Keratinocyte (primary cell): ENCODE data around the gene SELPLG. TPM values are rescaled to one million over a fixed set of nuclear protein-coding genes. Genes with fewer than 3 reads are reported as not detected.

ENCODE experiments used
- DNase-seq: peaks from one replicate; pipeline ENCODE4 v3.0.0-alpha.2; 2011; ENCODE audit warnings: low read depth, missing footprints, low spot score
- FAIRE-seq: peaks from 2 replicates; lab custom pipeline; 2011; peaks lifted over from hg19 to GRCh38; lab: Jason Lieb, UNC
- H2AFZ ChIP-seq: 2 replicates; pipeline ENCODE4 v1.6.0; 2012; ENCODE audit warnings: low read length, control low read depth, inconsistent platforms; ENCODE audit not compliant: control insufficient read depth
- H3K27ac ChIP-seq: 2 replicates; pipeline ENCODE4 v1.5.1; 2011; ENCODE audit warnings: low read length; ENCODE audit not compliant: control insufficient read depth, insufficient read depth
- H3K27me3 ChIP-seq: 3 replicates; pipeline ENCODE4 v1.6.0; 2011; ENCODE audit warnings: low read length; ENCODE audit not compliant: control insufficient read depth, insufficient read depth; ENCODE audit errors: extremely low read depth
- H3K36me3 ChIP-seq, 2 experiments: 2 replicates in 1 of 2; 3 replicates in 1 of 2; pipeline ENCODE4 v1.5.1; 2011; ENCODE audit warnings: low read length in 2 of 2, mild to moderate bottlenecking in 1 of 2; ENCODE audit not compliant: control insufficient read depth in 2 of 2, insufficient read depth in 2 of 2; ENCODE audit errors: extremely low read depth in 1 of 2
- H3K4me1 ChIP-seq: 3 replicates; pipeline ENCODE4 v1.5.1; 2011; ENCODE audit warnings: low read length; ENCODE audit not compliant: control insufficient read depth, insufficient read depth; ENCODE audit errors: extremely low read depth
- H3K4me2 ChIP-seq: 3 replicates; pipeline ENCODE4 v1.6.0; 2011; ENCODE audit warnings: low read depth, low read length; ENCODE audit not compliant: control insufficient read depth, insufficient read depth; ENCODE audit errors: extremely low read depth
- H3K4me3 ChIP-seq, 3 experiments: fragments of 200-600 bp in 1 of 3; sonication (generic) in 1 of 3; 2 replicates in 2 of 3; 3 replicates in 1 of 3; pipeline ENCODE4 v1.5.1; 2011 to 2016; ENCODE audit warnings: low read length in 3 of 3, mild to moderate bottlenecking in 3 of 3, control low read depth in 2 of 3, inconsistent platforms in 1 of 3, low read depth in 1 of 3, mixed read lengths in 1 of 3, mixed run types in 1 of 3, moderate library complexity in 1 of 3; ENCODE audit not compliant: control insufficient read depth in 2 of 3, insufficient read depth in 2 of 3; ENCODE audit errors: extremely low read depth in 1 of 3
- H3K79me2 ChIP-seq: 2 replicates; pipeline ENCODE4 v1.6.0; 2012; ENCODE audit warnings: low read length; ENCODE audit not compliant: control insufficient read depth, insufficient read depth
- H3K9ac ChIP-seq: 3 replicates; pipeline ENCODE4 v1.6.0; 2011; ENCODE audit warnings: low read length; ENCODE audit not compliant: control insufficient read depth, insufficient read depth; ENCODE audit errors: extremely low read depth
- H3K9me1 ChIP-seq: 3 replicates; pipeline ENCODE4 v1.6.0; 2011; ENCODE audit warnings: low read length; ENCODE audit not compliant: control insufficient read depth, insufficient read depth; ENCODE audit errors: extremely low read depth
- H3K9me3 ChIP-seq: 2 replicates; pipeline ENCODE4 v1.5.1; 2012; ENCODE audit warnings: low read depth, low read length; ENCODE audit not compliant: control insufficient read depth
- H4K20me1 ChIP-seq: 3 replicates; pipeline ENCODE4 v1.6.0; 2011; ENCODE audit warnings: low read length; ENCODE audit not compliant: control insufficient read depth, insufficient read depth; ENCODE audit errors: extremely low read depth
- EZH2 ChIP-seq: IDR thresholded peaks from one replicate; pipeline ENCODE4 v1.6.1; 2012; ENCODE audit warnings: inconsistent platforms, mild to moderate bottlenecking, low read length, moderate library complexity
- dilution Hi-C: fragments of 300-500 bp; cut with MboI; formaldehyde crosslinking; loops from one replicate; pipeline ENCODE4 v1.7.0; 2020; ENCODE audit warnings: low sequenced_read_pairs; ENCODE audit not compliant: extremely low pct_ligation_motif_present
- polyA plus RNA-seq, 5 experiments: library from polyadenylated mRNA; depleted of rRNA in 3 of 5; stranded (reverse) in 3 of 5; stranded (forward) in 1 of 5; unstranded in 1 of 5; fragments of >200 nt; gene quantifications; 1 replicate in 1 of 5; 2 replicates in 3 of 5; 3 replicates in 1 of 5; pipeline versions ENCODE4 v1.2.1 to v1.2.3, GENCODE V29; 2011 to 2012; ENCODE audit warnings: missing spikeins in 2 of 5, low read depth in 1 of 5, low replicate concordance in 1 of 5
- TF ChIP-seq, protein P1 (sequence below), 3 experiments: IDR thresholded peaks in 1 of 3; conservative IDR thresholded peaks in 1 of 3; optimal IDR thresholded peaks in 1 of 3; 2 replicates in 2 of 3; 3 replicates in 1 of 3; pipeline versions ENCODE3 to v1.5.1; 2011; ENCODE audit warnings: low read length in 3 of 3, mild to moderate bottlenecking in 3 of 3, moderate library complexity in 2 of 3, control low read depth in 1 of 3, inconsistent platforms in 1 of 3; ENCODE audit not compliant: insufficient read depth in 2 of 3; ENCODE audit errors: extremely low read depth in 1 of 3

SELPLG gene
- polyA plus RNA-seq, 1 donor (not counting 4 experiments of a cell fraction or from before 2014, with no cell fraction given): 0.80 TPM

DNA sequence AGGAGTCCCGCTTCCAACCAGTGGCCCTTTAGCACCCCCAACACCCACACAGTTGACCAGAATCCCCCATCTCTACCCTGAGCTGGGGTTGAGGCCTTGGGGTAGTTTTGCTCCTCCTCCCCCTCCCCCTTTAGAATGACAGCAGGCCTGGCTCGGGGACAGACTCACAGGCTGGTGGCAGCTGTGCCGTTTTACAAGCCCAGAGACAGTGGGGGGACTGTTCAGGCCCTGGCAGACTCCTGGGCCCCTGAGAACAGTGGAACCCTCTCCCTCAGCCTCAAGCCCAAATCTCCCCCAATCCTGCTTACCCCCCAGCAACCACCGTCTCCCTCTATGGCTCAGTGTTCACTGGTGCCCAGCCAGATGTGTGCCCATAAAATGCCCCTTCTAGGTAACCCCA lies 45.9 kb downstream of the SELPLG start:
- no peak for FAIRE-seq

GRCh38 chr12:108586306-108586705 lies 47.4 kb downstream of the SELPLG start:
- DNase-seq (no peak), FAIRE-seq (no peak)
- no peak overlapping the region for H3K27ac ChIP-seq
- H3K79me2 ChIP-seq: no peaks in the 10 kb centered on the region
- H3K9ac ChIP-seq: no peak overlapping the region
- H3K36me3 ChIP-seq: no peaks in the 10 kb centered on the region
- H3K9me3 ChIP-seq: no peaks in the 10 kb centered on the region
- no peak overlapping the region for H3K4me2 ChIP-seq
- dilution Hi-C loops: no loop called here
- no peaks in the 10 kb centered on the region for H3K9me1 ChIP-seq
- no peak overlapping the region for H3K4me3 ChIP-seq
- TF ChIP-seq, protein P1, sequence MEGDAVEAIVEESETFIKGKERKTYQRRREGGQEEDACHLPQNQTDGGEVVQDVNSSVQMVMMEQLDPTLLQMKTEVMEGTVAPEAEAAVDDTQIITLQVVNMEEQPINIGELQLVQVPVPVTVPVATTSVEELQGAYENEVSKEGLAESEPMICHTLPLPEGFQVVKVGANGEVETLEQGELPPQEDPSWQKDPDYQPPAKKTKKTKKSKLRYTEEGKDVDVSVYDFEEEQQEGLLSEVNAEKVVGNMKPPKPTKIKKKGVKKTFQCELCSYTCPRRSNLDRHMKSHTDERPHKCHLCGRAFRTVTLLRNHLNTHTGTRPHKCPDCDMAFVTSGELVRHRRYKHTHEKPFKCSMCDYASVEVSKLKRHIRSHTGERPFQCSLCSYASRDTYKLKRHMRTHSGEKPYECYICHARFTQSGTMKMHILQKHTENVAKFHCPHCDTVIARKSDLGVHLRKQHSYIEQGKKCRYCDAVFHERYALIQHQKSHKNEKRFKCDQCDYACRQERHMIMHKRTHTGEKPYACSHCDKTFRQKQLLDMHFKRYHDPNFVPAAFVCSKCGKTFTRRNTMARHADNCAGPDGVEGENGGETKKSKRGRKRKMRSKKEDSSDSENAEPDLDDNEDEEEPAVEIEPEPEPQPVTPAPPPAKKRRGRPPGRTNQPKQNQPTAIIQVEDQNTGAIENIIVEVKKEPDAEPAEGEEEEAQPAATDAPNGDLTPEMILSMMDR (optimal IDR thresholded peaks at IDR 0.05 in 1 of 3, IDR thresholded peaks at IDR 0.05 in 1 of 3, conservative IDR thresholded peaks at IDR 0.05 in 1 of 3; ENCODE audit: extremely low read depth in 1 of 3, insufficient read depth in 2 of 3, low read length in 3 of 3): no peak
- no peak for TF ChIP-seq EZH2
- H4K20me1 ChIP-seq: no peaks in the 10 kb centered on the region
- H3K27me3 ChIP-seq: peaks cover 22% of the 10 kb centered on the region
- H2AFZ ChIP-seq: no peak overlapping the region
- no peaks in the 10 kb centered on the region for H3K4me1 ChIP-seq

More for the DNA sequence above, 45.9 kb downstream of the SELPLG start:
- Histone ChIP-seq H3K4me2 (no peak overlapping the region), H3K79me2 (no peaks in the 10 kb centered on the region), H3K9ac (no peak overlapping the region), H3K4me3 (no peak overlapping the region), H3K27ac (no peak overlapping the region), H4K20me1 (no peaks in the 10 kb centered on the region), H2AFZ (no peak overlapping the region), H3K9me1 (no peaks in the 10 kb centered on the region), H3K4me1 (no peaks in the 10 kb centered on the region), H3K9me3 (no peaks in the 10 kb centered on the region), H3K27me3 (peaks cover 22% of the 10 kb centered on the region), H3K36me3 (no peaks in the 10 kb centered on the region)
- dilution Hi-C loops: no loop called here
- DNase-seq: no peak
- TF ChIP-seq EZH2: no peak
- TF ChIP-seq, protein P1 (optimal IDR thresholded peaks at IDR 0.05 in 1 of 3, IDR thresholded peaks at IDR 0.05 in 1 of 3, conservative IDR thresholded peaks at IDR 0.05 in 1 of 3; ENCODE audit: extremely low read depth in 1 of 3, insufficient read depth in 2 of 3, low read length in 3 of 3): no peak
